CD4-positive, alpha-beta T cell treated with Interleukin-2 at 100 ng/mL for 4 hours (primary cell): Measurements from ENCODE around the gene DBN1.

ENCODE experiments used
- DNase-seq: peaks from one replicate; pipeline ENCODE4 v3.0.0-alpha.2; 2020; ENCODE audit warnings: low spot score

The DBN1 gene

DNA sequence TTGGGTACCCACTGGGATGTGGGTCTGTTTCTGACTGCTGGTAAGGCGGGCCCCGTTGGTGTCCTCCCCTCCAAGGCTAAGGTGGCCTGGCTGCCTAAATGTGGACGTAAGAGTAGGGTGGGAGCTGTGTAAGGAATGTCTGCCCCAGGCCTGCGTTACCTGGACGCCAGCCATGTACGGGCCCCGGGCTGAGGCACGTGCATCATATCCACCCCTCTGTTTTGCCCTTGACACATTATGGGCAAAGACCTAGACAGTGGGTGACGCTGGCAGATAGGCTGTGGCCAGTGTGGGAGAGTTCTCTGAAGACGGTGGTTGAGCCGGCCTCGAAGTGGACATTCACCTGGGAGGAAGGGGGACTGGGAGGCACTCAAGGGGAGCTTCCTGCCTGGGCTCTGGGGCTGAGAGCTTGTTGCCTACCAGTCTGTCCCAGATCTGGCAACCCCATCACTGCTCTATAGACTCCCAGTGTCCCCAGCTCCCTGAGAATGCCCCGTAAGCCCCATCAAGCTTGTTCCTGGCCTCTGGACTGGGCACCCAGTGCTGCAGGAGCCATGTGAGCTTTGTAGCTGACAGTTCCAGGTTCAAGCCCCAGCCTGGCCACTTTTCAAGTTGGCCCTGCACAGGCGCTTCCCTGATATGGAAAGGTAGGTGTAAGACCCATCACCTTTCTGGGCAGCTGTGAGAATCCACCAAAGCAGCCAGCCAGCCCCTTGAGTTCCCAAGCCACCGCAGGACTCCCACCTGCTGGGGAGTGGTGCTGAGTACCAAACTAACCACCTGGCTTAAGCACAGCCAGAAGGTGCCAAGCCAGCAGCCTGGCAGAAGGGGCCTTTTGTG lies 30.1 kb downstream of the DBN1 start:
- DNase-seq, result no peak

DNA sequence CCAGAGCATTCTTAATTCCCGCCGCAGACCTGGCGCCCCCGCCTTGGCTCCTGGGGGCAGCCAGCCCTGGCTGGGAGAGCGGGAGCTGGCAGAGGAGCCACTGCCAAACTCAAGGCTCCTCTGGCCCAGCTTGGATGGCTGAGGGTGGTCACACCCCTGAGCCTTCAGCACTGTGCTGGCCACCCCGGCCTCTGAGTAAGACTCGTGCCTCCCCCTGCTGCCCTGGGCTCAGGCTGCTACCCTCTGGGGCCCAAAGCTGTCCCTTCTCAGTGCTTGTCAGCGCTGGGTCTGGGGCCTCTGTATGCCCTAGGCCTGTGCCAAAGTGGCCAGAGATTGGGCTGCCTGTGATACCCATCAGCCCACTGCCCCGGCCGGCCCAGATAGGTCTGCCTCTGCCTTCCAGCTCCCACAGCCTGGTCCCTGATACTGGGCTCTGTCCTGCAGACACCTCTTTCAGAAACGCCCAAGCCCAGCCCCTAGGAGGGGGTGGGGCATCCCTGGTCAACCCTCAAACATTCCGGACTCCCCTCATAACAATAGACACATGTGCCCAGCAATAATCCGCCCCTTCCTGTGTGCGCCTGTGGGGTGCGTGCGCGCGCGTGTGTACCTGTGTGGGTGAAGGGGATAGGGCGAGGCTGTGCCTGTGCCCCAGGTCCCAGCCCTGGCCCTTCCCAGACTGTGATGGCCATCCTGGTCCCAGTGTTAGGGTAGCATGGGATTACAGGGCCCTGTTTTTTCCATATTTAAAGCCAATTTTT lies 31.2 kb downstream of the DBN1 start:
- no peak for DNase-seq

GRCh38 chr5:177440990-177441780 lies 32.2 kb downstream of the DBN1 start:
- DNase-seq, result no peak

DNA sequence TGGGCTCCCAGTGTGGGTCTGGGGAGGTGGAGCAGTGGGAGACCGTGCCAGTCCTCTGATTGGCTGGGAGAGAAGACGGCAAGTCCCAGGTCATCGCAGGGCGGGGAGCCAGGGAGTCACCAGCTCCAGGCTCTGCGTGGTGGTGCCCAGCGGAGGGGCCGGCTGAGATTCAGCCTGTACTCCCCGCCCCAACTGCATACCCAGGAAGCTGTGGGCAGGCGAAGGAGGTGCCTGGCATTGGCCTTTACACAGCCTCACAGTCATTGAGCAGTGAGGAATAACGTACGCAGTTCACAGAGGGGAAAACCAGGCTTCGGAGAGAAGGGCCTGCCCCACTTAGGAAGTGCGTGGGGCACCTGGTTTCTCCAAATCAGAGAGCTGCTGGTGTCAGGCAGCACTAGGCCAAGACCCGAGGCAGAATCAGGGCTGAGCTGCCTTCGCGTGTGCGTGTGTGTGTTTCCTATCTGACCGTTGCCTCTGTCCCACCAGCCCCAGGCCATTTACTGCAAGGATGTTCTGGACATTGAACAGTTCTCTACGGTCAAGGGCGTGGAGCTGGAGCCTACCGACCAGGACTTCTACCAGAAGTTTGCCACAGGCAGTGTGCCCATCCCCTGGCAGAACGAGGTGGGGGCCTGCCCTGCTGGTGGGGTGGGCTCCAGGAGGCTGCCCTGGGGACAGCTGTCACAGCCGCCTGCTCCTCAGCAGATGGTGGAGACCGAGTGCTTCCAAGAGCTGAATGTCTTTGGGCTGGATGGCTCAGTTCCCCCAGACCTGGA lies 33.0 kb downstream of the DBN1 start:
- DNase-seq, result peak; percentile 50

- DNase-seq, result no peak
These were observed 33.8 kb downstream of the DBN1 start for GRCh38 chr5:177439518-177440053.

- DNase-seq, result no peak
These were observed 35.0 kb downstream of the DBN1 start for GRCh38 chr5:177438468-177438867.

DNA sequence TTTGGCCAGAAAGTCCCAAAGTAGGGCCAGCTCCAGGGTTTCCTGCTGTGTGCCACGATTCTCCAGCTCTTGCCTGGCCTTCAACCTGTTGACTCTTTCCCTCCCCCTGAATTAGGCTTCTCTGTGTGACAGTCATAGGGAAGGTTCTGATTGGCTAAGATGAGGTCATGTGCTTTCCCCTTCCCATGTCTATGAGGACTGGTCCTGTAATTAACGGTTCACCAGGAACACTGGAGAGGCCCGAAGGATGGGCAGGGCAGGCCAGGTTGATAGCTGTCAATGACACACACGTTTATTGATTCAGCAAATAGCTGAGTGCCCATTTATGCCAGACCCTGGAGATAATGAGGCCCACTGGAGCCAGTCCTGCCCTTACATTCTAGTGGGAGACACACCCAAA lies 35.8 kb downstream of the DBN1 start:
- no peak for DNase-seq

DNA sequence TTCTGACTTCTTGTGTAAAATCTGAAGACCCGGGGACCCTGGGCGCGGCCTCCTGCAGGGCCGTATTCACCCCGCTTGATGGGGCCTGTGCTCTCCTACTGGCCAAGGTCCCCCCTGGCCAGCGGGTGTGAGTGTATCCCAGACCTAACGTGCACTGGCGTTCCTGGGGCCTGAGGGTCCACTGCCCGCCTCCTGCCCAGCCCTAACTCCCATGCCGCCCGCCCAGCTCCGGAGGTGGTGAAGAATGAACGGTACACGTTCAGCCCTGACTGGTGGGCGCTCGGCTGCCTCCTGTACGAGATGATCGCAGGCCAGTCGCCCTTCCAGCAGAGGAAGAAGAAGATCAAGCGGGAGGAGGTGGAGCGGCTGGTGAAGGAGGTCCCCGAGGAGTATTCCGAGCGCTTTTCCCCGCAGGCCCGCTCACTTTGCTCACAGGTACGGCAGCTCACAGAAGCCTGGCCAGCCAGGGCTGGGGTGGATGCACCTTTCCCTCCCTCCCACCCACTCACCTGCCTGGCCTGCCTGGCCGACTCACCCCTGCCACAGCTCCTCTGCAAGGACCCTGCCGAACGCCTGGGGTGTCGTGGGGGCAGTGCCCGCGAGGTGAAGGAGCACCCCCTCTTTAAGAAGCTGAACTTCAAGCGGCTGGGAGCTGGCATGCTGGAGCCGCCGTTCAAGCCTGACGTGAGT lies 37.4 kb downstream of the DBN1 start:
- DNase-seq, result no peak

GRCh38 chr5:177434942-177435738 lies 38.3 kb downstream of the DBN1 start:
- no peak for DNase-seq

GRCh38 chr5:177434437-177434836 lies 39.0 kb downstream of the DBN1 start:
- peak; percentile 77 for DNase-seq

DNA sequence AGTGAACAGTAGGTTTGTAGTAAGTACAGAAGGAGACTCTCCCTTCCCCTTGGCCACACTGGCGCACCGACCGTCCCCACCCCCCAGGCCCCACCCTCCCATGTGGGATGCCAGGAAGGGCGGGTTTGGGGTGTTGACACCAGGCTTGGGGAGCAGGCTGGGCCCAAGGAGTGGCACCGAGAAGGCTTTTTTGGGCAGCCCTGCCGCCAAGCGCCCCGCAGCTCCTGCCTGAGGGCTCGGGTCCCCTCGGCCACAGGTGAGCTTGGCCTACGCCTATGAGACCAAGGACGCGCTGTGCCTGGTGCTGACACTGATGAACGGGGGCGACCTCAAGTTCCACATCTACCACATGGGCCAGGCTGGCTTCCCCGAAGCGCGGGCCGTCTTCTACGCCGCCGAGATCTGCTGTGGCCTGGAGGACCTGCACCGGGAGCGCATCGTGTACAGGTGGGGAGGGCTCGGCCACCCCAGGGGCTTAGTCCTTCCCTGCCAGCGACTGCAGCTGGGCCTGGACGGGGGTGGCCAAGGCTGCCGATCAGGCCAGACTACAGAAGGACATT lies 39.7 kb downstream of the DBN1 start:
- DNase-seq, result no peak

DNA sequence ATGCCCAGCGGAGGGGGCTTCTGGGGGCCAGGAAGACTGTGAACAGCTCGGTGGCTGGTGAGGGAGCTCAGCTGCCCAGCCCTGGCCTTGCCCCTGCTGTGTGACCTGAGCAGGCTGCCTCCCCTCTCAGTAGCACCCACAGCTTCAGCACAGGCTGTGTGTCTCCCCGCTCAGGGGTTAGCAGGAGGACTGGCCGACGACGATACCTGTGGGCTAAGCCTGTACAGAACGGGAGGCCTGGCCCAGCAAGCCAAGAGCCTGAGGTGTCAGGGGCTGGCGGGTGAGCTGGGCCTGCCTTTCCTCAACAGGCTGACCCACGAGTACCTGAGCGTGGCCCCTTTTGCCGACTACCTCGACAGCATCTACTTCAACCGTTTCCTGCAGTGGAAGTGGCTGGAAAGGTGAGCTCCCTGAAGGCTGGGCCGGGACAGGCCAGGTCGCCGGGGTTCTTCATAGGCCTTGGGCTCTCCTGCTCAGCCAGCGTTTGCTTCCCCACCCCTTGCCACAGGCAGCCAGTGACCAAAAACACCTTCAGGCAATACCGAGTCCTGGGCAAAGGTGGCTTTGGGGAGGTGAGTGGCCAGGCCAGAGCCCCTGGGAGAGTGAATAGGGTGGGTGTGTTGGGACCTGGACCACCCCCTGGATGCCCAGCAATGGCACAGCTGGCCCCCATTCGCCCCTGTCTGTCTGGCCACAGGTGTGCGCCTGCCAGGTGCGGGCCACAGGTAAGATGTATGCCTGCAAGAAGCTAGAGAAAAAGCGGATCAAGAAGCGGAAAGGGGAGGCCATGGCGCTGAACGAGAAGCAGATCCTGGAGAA lies 40.4 kb downstream of the DBN1 start:
- no peak for DNase-seq

DNA sequence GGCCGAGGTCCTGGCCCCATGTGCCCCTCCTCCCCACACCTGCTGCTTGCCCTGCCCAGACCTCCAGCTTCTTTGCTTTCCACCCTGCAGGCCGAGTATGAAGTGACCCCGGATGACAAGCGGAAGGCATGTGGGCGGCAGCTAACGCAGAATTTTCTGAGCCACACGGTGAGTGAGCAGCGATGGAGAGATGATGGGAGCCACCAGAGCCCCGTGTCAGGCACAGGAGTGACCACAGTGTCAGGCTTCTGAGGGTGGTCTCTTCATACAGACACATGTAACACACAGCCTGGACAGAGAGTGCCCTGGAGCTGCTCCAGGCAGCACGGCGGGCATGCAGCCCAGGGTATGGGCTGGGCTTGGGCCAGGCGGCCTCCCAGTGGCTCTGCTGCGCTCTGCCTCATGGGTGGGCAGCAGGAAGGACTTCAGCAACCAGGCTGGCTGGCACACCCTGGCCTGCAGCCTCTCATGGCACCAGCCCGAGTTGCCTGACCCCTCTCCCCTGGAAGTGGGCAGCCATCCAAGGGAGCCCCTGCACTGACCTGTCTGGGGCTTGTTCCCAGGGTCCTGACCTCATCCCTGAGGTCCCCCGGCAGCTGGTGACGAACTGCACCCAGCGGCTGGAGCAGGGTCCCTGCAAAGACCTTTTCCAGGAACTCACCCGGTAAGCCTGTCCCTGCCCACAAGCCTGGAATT lies 41.1 kb downstream of the DBN1 start:
- no peak for DNase-seq

GRCh38 chr5:177431317-177432142 lies 41.9 kb downstream of the DBN1 start:
- peak; percentile 61 for DNase-seq

DNA sequence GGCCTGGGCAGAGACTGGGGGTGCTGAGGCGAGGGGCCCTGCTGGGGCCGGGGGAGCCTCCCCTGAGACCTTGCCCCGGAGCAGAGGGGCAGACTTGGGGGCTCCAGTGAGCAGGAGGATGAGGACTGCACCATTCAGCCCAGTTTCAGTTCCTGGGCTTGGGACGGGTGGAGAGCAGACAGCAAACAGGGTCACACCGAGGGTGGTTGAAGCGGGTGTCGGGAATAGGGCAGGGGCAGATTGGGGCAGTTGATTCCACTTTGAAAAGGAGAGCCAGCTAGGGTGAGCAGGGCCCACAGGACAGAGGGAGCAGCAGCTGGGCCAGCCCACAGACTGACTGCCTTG lies 42.5 kb downstream of the DBN1 start:
- DNase-seq, result no peak

GRCh38 chr5:177430140-177430951 lies 43.1 kb downstream of the DBN1 start:
- no peak for DNase-seq
